ENCODE results near the gene DNM3.

- TF ChIP-seq POLR2A (IDR thresholded peaks at IDR 0.05; ENCODE audit: low read length) (no peak), GATA1 (IDR thresholded peaks at IDR 0.05; ENCODE audit: low read depth, low read length) (no peak)
Measured at GRCh38 chr1:172135978-172136610, 294.8 kb downstream of the DNM3 start.
